Measurements from ENCODE around the gene RFTN1.

GRCh38 chr3:16449369-16449768 is 64.1 kb downstream of the RFTN1 start:
- TF ChIP-seq CTCF (IDR thresholded peaks at IDR 0.05) (no peak), EZH2 (IDR thresholded peaks at IDR 0.05) (no peak)
